NCI-H524 (cell line): ENCODE measurements around the gene ESRP2.

Experiments used
- DNase-seq, 2 experiments: peaks; one replicate each; lab custom pipeline; 2025; lab: John Stamatoyannopoulos, UW

The ESRP2 gene

DNA sequence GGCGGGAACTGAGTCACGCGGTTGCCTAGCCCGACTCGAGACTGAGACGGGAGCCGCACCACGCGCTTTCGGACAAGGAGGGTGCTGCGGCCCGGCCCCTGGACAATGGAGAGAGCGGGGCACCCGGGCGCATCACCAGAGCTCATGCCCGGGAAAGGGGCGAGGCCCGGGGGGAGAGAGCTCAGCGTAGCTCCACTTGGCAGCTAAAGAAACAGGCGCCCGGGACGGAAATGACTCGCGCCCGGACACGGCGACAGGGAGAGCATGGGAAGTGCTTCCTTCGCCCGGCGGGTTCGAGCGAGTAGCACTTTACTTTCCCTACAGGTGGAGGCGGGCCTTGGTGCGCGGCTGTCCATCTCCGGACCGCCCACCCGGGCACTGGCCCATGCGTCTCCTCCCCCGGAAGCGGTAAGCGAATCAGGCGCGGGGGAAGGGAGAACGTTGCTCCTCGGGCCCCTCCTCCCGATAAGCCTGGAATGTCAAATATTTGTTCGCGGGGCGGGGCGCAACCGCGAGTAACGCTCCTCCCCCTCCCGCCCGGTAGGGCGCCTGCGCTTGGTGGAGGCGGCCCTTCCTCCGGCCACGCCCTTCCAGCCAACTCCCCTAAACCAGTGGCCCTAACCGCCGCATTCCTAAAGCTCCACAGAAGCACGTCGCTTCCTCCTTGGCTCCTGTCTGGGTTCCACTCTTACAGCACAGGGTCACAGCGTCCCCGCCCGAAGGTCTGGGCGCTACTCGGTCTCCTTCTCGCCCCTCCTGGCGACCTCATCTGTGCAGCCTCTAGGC is 1.5 kb upstream of the ESRP2 start:
- DNase-seq: peak; percentile 94 to 97

GRCh38 chr16:68236826-68237242 is 907 bp upstream of the ESRP2 start:
- peak; percentile 47 to 55 for DNase-seq

DNA sequence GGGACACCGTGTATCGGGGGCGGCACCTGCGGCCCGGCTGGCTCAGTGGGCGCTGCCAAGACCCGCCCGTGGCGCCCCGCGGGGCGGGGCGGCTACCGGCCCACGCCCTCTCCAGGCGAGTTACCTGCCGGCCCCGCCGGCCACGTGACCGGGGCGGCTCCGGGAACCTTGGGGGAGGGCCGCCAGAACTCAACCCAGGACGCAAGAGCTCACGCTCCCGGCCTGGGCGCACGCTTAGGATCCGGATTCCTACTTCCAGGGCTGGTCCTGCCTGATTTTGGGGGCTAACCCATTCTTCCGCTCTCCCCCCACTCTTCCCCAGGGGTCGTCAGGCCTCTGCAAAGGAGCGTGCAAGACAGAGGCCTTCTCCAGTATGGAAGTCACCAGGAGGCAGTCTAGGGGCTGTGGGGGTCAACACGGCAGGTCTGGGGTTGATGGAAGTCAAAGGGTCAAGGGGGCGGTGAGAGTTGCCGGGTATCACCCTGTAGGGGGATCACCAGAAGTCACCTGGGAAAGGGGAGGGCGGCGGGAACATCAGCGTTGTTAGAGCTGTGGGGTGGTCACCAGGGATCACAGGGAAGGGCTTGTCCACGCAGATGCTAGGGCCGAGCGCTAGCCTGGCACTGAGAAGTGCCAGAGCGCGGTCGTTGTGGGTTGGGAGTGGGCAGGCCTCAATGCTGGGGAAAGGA is 354 bp upstream of the ESRP2 start:
- peak; percentile 17 to 40 for DNase-seq

- DNase-seq: no peak
Observed at GRCh38 chr16:68235108-68235886, 630 bp downstream of the ESRP2 start.

- no peak for DNase-seq
Observed at GRCh38 chr16:68234188-68235107, 1.5 kb downstream of the ESRP2 start.

DNA sequence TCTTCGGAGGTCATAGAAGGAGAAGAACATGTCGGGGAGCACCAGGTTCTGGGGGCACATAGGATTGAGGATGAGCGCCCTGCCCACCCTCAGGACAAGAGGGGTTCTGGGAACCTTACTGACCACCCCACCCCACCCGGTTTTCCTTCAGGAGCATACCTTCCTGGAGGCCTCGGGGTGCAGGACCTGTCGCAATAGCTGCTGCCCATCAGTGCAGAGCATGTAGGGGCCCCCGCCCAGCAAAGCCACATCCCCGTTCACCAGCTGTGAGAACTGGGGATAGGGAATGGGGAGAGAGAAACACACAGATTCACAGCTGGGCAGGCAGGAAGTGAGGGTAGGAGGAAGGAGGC is 2.1 kb downstream of the ESRP2 start:
- no peak for DNase-seq

GRCh38 chr16:68233085-68233834 is 2.7 kb downstream of the ESRP2 start:
- DNase-seq: no peak

- DNase-seq: no peak
Observed at GRCh38 chr16:68232335-68232734, 3.6 kb downstream of the ESRP2 start.

GRCh38 chr16:68231384-68232136 is 4.4 kb downstream of the ESRP2 start:
- DNase-seq: no peak

DNA sequence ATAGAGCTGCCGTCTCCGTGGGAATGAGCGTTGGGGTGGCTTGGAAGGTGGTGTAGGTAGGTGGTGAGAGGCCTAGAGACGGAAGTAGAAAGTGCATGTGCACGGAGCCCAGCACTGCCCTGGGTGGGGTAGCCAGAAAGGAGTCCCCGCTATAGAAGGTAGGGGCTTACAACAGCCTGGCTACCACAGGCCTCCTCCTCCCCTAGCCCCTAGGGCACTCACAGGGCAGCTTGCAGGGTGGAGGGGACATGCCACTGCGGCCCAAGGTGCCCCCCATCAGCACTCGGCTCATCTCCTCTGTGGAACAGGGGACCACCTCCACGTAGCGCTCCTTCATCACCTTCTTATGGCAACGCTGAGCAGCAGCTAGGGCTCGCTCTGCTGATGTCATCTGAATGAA is 5.0 kb downstream of the ESRP2 start:
- no peak for DNase-seq

DNA sequence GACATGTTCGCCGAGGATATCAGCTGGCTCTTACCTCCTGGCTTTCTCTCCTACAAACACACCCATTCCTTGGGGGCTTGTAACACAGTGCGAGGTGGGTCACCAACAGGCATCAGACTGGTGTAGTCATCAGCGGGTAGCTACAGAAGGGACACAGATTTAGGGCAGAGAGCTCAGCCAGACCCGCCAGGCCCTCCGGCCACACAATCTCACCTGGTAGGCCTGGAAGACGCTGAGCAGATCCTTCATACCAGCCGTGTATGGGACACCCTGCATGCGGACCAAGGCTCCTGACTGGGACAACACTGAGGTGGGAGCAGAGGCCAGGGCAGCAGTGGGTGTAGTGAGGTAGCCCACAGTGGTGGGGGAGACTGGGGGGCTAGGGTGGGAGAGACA is 5.8 kb downstream of the ESRP2 start:
- DNase-seq: no peak

GRCh38 chr16:68229431-68230175 is 6.3 kb downstream of the ESRP2 start:
- peak; percentile 65 to 80 for DNase-seq

DNA sequence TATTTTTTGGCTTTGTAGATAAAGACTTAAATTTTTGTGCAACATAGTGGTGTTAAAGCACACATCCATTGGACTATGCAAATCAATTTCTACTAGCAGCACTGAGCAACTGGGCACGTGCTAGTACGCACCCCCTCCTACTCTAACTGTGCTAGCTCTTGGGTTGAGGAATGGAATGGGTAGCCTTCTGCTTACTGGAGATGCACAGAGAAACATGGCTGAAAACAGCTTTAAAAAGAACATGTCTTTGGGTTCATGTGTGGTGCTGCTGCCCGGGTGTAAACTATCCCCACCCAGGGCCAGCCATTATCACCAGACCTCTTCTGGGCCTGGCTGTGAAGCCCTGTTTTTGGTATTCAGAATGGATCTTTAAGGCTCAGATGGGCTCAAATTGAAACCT is 7.3 kb downstream of the ESRP2 start:
- DNase-seq: no peak

GRCh38 chr16:68227850-68228553 is 7.9 kb downstream of the ESRP2 start:
- DNase-seq: no peak

DNA sequence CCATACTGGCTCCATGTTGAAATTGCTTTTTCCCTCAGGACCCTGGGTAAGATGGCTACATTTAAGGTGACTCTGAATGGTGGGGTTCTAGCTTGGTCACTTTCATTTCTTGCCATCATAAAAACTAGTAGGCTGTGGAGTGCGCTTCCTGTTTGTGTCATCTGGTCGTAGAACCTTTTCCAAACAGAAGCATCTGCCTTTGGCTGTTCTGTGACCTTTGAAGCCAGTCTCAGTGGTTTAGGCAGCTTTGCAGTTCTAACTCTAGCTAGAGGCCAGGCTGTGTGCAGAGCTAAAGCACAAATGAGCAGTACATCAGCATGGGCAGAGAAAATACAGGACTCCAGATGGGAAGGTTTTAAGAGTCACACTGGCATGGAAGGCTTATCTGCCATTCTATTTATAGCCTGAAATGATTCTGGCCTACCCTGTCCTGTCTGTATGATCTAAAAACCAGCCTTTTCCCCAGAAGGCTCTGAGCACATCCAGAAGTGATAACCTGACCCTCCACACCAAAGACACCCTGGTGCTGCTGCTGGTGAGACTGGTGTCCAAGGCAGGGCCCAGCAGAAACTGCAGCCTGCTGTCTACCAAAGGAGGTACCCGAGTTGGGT is 8.6 kb downstream of the ESRP2 start:
- no peak for DNase-seq

DNA sequence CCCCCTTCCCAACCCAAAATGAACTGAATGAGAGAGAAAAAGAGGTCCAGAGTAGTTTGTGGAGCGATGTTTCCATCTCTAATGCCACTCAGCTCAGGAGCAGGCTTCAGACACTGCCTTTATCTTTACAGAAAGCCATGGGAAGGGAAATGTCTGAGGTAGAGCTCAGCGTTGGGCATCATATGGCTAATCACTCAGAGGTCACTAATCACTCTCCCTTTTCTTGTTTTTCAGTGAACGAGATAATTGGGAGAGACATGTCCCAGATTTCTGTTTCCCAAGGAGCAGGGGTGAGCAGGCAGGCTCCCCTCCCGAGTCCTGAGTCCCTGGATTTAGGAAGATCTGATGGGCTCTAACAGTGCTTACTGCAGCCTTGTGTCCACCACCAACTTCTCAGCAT is 9.8 kb downstream of the ESRP2 start:
- no peak for DNase-seq

- DNase-seq: no peak
Observed at GRCh38 chr16:68223072-68223471, 12.9 kb downstream of the ESRP2 start.

- no peak for DNase-seq
Observed at GRCh38 chr16:68219725-68220351, 16.1 kb downstream of the ESRP2 start.
